HPDE6-E6E7 (cell line): ENCODE results near the gene FRMD4A.

Experiments used
- DNase-seq: peaks from one replicate; pipeline ENCODE4 v3.0.0; 2011; ENCODE audit warnings: missing footprints; ENCODE audit errors: extremely low spot score

Gene FRMD4A

DNA sequence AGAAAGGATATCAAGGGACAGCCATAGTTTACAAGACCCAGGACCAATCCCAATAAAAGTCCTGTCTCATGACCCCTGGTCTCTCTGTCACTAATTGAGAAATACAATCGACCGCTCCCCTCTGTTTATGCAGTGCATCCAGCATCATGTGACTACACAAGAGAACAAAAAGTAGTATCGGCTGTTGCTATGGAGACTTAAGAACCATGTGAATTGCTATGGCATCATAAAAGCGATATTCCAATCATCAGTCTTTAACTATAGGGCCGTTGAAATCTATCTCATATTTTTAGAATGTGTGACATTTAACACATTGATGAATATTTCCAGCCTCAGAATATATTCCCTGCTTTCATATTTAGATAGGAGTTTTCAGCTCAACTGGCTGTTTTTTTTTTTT is 139.3 kb downstream of the FRMD4A start:
- DNase-seq, result no peak

DNA sequence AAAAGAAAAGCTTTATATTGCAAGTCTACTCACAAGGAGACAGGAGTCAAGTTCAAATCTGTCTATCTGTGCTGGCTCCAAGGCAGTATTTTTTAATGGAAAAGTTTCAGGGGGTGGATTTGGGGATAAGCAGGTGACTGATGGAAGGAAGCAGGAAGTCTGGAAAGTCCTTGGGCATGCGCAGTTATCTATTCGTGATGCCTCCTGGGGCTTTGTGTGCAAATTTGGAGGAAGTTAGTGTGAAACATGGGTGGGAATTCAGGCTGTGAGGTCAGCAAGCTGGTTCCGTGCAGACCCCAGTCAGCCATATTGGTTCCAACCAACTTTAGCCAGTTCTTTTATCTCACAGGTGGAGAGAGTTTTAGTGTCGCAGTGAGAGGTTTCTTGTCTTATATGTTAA is 140.0 kb downstream of the FRMD4A start:
- DNase-seq, result no peak

DNA sequence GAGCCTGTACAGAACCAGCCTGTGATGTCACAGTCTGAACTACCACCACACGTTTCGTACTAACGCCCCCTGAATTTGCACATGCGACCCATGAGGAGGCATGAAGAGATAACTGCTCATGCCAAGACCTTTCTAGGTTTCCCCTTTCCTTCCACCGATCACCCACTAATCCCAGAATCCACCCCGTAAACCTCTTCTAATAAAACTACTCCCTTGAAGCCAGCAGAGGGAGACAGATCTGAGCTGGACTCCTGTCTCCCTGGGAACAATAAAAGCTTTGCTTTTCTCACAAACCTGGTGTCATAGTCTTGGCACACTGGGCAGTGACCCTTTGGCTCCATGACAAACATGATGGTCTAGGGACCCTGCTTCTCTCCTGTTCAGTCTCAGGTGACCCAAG is 144.5 kb downstream of the FRMD4A start:
- no peak for DNase-seq

DNA sequence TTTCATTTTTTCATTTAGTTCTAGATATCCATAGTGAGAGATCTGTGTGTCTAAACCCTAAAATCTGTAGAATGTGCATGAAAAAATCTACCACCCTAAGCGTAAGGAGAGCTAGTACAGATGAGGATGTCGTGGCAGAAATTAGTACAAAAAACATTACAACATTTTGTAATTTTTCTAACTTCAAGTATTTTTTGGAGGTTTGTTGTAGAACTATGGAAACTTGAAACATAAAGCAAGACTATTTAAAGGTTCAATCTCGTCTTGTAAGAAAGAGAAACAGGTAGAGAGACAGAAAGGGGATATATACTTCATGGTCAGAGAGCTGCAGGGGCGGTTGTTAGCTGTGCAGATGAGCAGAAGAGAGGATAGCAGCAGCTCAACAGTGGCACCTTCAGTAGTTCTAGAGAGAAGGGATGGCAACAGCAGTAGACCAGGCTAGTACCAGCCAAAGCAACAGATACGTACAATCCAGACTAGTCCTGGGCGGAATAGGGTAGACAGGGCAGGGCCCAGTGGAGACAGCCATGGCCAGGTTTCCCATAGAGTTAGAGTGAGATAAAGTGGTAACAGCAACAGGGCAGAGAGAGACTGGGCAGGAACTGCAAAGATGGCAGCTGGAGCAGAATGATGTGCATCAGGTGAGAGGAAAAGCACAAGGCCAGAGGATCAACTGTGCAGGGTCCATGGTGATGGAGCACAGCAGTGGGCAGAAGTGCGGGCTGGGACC is 145.2 kb downstream of the FRMD4A start:
- peak; percentile 45 for DNase-seq

DNA sequence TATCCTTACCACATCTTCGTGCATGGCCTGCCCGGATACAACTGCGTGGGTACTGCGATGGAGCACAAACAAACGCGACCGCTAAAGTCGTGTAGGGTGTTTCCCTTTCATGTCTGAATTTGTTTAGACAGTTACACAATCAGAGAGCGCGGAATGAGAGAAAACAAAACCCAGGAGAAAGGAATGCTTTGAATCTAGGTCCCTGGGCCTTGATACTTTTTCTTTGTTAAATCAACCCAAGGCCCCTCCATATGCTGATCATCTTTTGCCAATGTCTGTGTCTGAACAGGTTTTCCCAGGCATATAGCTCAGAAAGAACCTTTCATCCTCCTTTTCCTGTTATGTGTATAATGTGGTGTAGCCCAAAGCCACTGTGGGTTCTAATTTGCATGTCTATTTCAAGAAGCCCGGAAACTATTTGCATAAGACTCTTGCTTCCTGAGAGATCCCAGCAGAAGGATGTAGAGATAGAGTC is 145.8 kb downstream of the FRMD4A start:
- DNase-seq, result peak; percentile 7

DNA sequence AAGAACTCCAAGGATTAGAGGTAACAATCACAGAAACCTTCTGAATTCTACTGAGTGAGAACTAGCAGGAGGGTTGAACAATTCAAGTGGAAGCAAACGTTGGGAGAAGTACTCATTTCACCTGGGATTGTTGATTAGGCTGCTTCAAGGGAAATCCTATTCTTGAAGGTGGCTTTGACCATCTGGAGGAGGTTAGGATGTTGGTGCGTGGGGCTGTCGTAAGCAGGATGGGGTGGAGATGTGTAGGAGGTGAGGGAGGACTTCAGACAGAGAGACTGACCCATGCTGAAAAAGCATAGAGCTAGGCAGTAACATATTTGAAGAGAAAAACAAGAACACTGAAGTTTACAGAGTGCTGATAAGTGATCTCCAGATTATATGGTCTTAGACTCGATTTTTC is 147.9 kb downstream of the FRMD4A start:
- no peak for DNase-seq

DNA sequence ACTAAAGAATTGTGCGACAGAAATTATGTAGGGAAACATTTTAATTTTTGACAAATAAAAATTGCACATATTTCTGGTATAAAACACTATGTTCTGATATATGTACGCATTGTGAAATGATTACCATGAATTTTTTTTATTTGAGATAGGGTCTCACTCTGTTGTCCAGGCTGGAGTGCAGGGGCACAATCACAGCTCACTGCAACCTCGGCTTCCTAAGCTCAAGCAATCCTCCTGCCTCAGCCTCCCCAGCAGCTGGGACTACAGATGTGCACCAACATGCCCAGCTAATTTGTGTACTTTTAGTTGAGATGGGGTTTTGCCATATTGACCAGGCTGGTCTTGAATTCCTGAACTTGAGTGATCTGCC is 149.2 kb downstream of the FRMD4A start:
- DNase-seq, result no peak

DNA sequence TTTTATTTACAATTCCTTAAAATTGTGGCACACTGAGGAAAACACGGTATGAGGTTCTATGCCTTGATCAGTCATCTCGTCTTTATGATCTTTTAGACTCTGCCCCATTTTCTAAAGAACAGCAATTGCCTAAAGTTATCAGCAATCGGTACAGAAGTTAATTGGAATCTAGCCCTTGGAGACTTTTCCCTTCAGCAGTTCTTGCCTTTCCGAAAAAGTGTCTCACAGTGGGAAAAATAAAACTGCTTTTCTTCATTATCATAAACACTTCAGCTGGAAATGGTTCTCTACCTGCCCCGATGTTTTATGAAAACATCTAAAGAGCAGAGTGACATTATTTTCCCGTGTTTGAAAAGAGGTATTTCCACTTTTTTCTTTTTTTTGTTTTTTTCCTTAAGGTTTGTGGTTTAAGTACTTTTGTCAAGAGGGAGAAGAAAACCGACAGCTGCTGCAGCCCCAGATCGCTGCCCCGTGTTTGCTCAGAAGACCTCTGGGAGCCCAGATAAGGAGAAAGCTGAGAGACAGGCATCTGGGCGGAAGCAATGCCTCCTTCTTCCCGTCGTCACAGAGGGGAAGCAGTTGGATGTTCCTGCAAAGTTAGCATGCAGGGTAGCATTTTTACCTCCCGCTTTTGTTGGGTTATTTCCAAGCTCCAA is 149.7 kb downstream of the FRMD4A start:
- DNase-seq, result no peak

DNA sequence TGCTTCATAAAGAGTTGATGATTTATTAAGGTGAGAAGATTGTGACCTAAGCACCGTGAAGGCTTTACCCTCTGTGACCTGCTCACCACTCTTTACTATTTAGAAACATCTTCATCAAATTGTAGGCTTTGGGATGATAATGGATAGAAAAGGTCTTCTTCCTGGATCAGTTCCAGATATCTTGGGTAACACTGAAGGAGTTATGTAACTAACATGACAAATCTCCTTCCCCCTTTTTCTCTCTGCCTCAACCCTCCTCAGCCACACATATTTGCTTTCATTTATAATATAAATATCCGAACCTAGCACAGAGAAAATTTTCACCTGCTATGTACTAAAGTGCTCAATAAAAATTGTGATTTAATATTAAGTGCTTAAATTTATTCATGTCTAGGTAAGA is 151.5 kb downstream of the FRMD4A start:
- DNase-seq, result no peak

DNA sequence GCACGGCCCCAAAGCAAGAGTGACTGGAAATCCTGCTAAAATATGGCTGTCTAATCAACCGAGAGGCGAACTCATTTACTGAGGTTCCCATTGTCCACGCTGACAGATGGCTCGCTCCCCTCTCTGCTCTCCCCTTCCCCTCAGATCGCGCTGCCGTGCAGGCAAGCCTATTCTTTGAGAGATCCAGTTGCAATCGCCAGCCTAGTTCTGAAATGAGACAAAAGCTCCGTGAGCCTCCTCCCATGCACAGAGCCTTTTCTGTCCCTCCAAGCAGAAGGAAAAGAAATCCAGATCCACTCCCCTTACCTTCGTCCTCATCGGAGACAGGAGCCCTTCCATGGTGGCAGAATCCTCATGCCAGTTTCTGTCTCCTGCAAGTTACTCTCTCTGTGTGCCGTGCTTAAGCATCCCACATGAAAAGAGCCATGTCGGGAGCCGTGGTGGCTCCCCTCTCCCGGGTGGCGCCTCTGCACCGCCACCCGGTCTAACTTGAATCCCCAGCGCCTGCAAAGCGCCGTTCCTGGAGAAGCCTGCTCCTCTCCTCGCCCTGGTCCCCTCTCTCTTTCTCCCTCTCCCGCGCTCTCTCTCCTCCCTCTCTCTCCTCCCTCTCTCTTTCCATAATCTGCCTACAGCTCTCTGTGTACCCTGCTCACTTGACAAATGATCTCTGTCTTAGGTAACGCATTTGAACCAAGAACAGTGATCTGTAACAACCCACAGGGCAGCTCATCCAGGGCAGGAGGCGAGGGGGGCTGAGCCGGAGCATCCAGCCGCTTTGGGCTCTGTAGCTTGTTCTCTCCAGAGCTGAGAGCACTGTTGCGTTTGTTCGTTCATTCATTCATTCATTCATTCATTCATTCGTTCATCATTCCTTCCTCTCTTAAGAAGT is 156.8 kb downstream of the FRMD4A start:
- no peak for DNase-seq

DNA sequence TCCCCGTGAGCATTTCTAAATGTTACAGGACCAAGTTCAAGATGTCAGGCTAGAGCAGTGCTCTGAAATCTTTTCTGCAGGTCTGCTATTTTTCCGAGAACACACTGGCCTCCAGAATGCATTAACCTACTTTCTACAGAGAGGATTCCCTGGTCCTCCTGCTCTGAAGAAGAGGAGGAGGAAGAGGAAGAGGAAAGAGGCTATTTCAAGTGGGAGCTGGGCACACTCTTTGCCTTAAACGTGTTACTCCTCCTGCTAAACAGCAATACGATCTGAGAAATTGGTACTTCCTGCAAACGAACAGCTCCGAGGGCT is 157.4 kb downstream of the FRMD4A start:
- no peak for DNase-seq

DNA sequence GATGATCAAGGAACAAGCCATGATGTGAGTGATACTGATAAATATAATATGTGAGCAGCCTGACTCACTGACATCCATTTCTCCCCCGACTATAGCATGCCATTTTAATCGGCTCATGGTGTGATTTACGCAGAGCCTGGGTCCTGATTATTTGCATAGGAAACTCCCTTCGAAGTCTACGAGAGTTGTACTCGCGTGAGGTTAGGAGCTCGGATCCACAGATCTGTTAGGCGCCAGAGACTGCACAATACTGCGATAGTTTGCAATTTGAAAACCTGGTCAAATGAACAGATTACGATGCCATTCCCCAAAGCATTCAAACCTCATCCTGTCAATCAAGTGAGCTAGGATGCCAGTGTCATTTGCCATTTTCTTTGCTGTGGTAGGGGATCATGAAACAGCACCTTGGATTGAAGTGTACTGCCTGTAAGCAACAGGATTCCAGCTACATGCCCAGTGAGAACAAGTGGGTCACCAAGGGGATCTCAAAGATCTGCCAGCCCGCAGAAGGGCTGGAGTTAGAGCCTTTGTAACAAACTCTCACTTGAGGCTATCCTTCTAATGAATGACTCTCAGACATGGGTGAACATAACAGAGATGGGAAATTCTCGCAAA is 158.3 kb downstream of the FRMD4A start:
- no peak for DNase-seq

DNA sequence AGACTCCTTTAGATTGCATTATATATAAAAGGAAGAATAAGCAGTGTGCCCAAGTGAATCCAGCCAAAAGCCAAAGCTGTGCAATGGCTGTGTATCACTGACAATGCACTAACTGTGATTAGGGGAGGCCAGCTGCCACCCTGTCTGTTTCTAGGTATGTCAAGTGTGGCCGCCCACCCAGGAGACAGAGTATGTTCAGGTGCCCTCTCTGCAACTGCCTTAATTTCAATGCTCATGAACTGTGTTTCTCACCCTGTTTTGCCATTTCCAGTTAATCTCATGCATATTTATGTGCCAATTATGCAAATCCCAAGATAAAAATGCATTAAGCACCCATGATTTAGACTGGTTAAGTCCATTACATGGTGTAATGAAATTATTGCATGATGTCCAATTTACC is 159.4 kb downstream of the FRMD4A start:
- no peak for DNase-seq

DNA sequence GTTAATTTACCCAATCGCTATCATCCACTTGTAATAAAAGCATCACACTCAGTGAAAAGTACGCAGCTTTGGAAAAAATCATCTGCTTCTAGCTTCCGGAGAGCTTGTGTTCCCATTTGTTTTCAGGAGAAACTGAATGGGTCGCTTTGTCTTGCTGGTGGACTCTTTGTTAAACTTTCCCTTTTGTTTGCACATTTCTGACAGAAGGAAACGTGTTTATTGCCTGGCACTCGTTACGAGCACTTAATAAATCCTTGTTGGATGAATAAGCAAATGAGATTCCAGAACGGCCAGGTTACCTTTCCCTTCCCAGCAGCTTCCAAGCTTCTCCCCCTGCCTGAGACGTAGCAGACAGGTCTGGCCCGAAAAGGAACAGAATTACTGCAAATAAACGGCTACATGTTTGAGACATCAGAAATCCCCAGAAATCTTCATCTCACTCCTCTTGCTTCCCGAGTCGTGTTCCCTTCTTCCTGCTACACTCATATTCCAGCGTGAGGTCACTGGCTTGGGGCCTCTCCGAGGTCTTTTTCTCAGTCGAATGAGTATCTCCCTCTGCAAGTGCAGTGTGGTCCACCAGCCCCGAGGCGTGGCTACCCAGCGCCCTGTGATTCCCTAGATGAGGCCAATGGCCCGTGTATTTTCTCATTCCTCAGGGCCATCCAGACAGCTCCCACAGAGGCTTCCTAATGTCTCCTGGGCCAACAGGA is 167.2 kb downstream of the FRMD4A start:
- DNase-seq, result no peak

DNA sequence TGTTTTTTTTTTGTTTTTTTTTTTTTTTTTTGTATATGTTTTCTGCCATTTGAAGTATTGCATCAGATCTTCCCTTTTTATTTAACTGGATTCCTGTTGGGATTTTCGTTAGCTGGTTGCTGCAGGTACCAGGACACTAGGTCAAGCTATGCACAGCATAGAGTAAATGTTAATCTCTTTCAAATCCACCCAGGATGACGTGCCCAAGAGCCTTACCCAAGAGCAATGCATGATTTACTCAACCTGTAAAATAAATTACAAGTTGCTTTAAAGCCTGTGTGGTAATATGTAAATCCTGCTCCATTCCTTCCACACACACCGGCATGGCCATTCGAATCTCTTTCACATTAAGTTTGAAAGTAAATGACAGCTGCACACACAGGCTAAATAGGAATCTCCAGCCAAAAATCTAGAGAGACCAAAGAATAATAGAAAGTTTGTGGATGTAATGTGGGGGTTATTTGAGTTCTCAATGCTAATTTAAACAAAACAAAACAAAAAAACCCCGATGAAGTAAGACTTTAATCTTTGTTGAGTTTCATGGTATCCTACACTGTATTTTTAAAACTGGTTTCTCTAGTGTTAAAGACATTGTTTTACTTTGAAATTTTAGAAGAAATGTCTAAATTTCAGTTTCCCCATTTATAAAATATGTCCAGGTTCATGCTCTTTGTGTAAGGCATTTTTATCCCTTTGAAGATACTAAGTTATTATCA is 167.9 kb downstream of the FRMD4A start:
- no peak for DNase-seq

DNA sequence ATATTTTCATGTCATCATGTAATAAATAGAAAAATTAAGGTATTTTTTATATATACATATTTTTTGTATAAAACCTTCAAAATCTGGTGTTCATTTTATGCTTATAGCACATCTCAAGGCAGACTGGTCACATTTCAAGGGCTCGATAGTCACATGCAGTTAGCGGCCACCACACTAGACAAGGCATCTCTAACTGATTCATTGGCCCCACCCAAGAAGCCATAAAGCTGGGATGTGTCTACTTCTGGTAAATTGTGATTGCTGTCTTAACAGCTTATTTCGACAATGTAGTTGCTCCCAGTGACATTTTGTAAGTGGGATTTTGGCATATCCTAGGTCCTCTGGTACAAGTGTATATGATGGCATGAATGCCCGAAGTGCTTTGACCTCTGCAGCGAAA is 168.7 kb downstream of the FRMD4A start:
- DNase-seq, result no peak

DNA sequence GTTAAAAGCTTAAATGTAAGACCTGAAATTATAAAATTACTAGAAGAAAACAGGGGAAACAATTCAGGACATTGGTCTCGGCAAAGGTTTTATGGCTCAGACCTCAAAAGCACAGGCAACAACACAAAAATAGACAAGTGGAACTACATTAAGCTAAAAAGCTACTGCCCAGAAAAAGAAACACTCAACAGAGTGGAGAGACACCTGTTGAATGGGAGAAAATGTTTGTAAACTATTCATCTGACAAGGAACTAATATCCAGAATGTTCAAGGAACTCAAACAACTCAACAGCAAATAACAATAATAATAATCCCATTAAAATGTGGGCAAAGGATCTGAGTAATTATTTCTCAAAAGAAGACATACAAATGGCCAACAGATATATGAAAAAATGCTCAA is 170.4 kb downstream of the FRMD4A start:
- no peak for DNase-seq

DNA sequence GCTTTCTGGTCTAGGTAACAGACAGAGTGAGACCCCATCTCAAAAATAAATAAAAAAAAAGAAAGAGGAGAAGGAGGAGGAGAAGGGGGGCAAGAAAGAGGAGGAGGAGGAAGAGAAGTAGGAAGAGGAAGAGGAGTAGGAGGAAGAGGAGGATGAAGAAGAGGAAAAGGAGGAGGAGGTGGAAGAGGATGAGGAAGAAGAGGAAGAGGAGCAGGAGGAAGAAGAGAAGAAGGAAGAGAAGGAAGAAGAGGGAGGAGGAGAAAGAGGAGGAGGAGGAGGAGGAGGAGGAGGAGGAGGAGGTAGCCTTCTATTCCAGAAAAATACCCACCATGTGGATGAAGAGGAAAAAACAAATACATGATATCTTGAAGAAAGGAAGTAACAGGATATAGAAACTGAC is 172.1 kb downstream of the FRMD4A start:
- DNase-seq, result no peak

DNA sequence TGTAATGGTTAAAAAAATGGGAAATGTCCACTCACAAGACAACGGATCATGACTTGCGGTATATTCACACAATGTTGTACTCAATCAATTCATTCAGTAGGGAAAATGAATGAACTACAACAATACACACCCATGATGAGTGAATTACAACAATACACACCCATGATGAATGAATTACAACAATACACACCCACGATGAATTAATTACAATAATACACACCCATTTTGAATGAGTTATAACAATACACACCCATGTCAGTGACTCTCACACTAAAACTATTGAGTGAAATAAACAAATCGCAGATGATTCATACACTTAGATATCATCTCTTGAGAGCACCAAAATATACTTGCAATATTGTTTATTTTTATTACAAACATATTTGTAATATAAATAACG is 174.6 kb downstream of the FRMD4A start:
- DNase-seq, result no peak

DNA sequence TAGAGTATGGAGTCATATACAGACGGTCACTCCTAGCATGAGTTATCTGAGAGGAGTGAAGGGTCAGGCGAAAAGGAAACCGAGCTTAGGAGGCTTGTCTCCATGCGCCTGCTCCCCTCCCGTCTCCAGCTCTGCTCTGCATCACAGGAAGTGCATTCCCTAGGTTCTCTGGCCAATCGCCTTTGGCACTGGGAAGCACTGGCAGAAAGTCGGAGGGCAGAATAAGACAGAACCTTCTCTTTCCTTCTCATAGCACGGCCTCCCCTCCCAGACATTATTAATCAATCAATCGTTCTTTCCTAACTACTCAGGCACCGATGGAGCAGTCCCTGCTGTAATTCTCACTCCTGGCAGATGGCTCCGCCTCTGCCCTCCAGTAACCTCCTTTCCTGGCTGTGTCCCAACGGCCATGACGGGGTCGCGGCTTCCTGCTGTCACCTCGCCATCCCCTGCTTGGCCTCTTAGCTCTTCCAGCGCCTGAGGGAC is 177.1 kb downstream of the FRMD4A start:
- DNase-seq, result no peak

DNA sequence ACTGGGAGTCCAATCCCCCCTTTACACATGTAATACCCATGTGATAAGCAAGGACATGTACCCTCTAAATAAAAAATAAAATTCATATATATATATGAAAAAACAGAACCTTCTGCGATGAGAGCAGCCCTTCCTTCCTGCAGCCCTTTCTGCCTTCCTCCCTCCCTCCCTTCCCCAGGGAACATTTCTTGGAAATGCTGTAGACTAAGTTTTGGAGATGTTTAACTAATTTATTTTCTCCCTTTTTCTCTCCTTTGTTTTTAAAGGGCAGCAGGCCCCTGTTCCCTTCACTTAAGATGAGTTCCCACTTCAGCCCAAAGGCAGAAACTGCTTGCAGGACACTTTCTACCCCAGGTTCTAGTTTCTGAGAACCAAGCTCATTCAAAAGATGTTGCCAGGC is 179.2 kb downstream of the FRMD4A start:
- no peak for DNase-seq
